Ascending aorta (tissue), 2 donors: Measurements from ENCODE around the gene GULP1. TPM values are rescaled to one million over a fixed set of nuclear protein-coding genes. Genes with fewer than 3 reads are reported as not detected.
A peak's percentile ranks its signal among the peaks of the same experiment; 100 is the strongest.

Experiments used
- DNase-seq, 2 donors: peaks; one replicate each; pipeline ENCODE4 v3.0.0-alpha.2; 2019; ENCODE audit warnings: low spot score in 2 of 2
- H3K27ac ChIP-seq, 2 donors: fragments of 200-600 bp; sonication (generic); one replicate each; pipeline ENCODE4 v1.5.1; 2016 to 2017; ENCODE audit warnings: mild to moderate bottlenecking in 1 of 2
- H3K27me3 ChIP-seq: fragments of 200-600 bp; sonication (generic); one replicate; pipeline ENCODE4 v1.5.1; 2017
- H3K36me3 ChIP-seq, 2 donors: fragments of 200-600 bp; sonication (generic); one replicate each; pipeline ENCODE4 v1.5.1; 2016
- H3K4me1 ChIP-seq, 2 donors: fragments of 200-600 bp; sonication (generic); one replicate each; pipeline ENCODE4 v1.5.1; 2016 to 2017; ENCODE audit warnings: mild to moderate bottlenecking in 1 of 2
- H3K4me3 ChIP-seq, 2 donors: fragments of 200-600 bp; sonication (generic); one replicate each; pipeline ENCODE4 v1.5.1; 2016 to 2017; ENCODE audit warnings: mild to moderate bottlenecking in 1 of 2
- H3K9me3 ChIP-seq, 2 donors: fragments of 200-600 bp; sonication (generic); one replicate each; pipeline ENCODE4 v1.5.1; 2016
- intact Hi-C: fragments of 100-400 bp; cut with DNase I; formaldehyde crosslinking; loops from one replicate; pipeline ENCODE4 v1.15.1; 2023
- total RNA-seq: library from RNA; depleted of rRNA; stranded (reverse); fragments of >200 nt; gene quantifications from one replicate; pipeline ENCODE4 v1.1.0, GENCODE V29; 2016
- TF ChIP-seq, protein P1 (sequence below), 3 experiments: fragments of 200-600 bp in 2 of 3; fragments of 450-650 bp in 1 of 3; sonication (generic) in 2 of 3; IDR thresholded peaks; one replicate each; pipeline ENCODE4 v1.5.1; 2016 to 2019; ENCODE audit warnings: antibody characterized with exemption in 3 of 3, mild to moderate bottlenecking in 1 of 3, moderate library complexity in 1 of 3

The GULP1 gene
- total RNA-seq, 1 donor from 2014 or later: 67.8 TPM

DNA sequence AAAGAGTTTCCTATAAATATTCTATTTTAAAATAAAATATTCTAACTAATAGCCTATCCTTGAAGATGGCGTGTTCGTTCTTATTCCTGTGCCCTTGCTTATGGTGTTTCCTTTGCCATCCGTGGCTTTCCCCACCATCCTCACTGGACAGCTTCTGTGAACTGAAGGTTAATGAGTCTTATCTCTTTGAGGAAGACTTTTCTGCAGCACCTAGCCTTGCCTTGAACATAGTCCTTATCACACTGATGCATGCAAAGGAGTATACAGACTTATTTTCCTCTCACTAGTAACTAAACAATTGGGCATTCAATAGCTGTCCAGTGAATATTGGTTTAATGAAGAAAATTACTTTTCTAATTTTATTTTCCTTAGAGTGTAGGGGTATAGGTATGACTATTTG is 88.1 kb downstream of the GULP1 start:
- no peaks in the 10 kb centered on the region for H3K27me3 ChIP-seq
- peak overlapping the region in 1 of 2 donors; percentile 1 for H3K27ac ChIP-seq
- peaks cover 0 to 7% of the 10 kb centered on the region in 2 donors for H3K4me1 ChIP-seq
- H3K36me3 ChIP-seq: peaks cover 0 to 5% of the 10 kb centered on the region in 2 donors
- intact Hi-C loops: loop anchor here (5.0 to 10.0 kb wide), 2 partner anchors 87 to 115 kb away; partner anchors contain the start of gene GULP1
- H3K9me3 ChIP-seq: no peaks in the 10 kb centered on the region
- H3K4me3 ChIP-seq: no peak overlapping the region
- no peak for DNase-seq
- TF ChIP-seq, protein P1, sequence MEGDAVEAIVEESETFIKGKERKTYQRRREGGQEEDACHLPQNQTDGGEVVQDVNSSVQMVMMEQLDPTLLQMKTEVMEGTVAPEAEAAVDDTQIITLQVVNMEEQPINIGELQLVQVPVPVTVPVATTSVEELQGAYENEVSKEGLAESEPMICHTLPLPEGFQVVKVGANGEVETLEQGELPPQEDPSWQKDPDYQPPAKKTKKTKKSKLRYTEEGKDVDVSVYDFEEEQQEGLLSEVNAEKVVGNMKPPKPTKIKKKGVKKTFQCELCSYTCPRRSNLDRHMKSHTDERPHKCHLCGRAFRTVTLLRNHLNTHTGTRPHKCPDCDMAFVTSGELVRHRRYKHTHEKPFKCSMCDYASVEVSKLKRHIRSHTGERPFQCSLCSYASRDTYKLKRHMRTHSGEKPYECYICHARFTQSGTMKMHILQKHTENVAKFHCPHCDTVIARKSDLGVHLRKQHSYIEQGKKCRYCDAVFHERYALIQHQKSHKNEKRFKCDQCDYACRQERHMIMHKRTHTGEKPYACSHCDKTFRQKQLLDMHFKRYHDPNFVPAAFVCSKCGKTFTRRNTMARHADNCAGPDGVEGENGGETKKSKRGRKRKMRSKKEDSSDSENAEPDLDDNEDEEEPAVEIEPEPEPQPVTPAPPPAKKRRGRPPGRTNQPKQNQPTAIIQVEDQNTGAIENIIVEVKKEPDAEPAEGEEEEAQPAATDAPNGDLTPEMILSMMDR (IDR thresholded peaks at IDR 0.05): no peak

DNA sequence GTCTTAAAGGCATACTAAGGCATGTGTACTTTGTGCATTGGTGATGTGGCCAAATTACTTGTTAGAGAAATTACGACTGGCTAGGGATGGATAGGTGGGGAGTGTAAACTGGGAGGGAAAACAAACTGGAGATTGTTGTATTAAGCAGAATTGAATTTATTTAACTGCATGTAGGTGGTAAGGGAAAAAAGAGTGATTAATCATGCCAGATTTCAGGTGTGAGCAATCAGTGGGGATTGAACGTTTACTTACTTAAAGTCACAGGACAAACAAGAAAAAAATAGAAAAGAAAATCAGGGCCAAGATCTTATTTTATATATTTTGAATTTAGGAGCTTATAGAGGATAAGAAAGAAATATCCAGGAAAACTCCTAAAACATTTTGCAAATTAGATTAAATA is 88.6 kb downstream of the GULP1 start:
- H3K36me3 ChIP-seq: peaks cover 0 to 10% of the 10 kb centered on the region in 2 donors
- H3K27ac ChIP-seq: peak overlapping the region in 1 of 2 donors; percentile 1
- no peak for DNase-seq
- intact Hi-C loops: loop anchor here (5.0 to 10.0 kb wide), 2 partner anchors 88 to 115 kb away; partner anchors contain the start of gene GULP1
- TF ChIP-seq, protein P1 (IDR thresholded peaks at IDR 0.05): no peak
- H3K4me1 ChIP-seq: peaks cover 0 to 7% of the 10 kb centered on the region in 2 donors
- H3K4me3 ChIP-seq: no peak overlapping the region
- no peaks in the 10 kb centered on the region for H3K27me3 ChIP-seq
- no peaks in the 10 kb centered on the region for H3K9me3 ChIP-seq

DNA sequence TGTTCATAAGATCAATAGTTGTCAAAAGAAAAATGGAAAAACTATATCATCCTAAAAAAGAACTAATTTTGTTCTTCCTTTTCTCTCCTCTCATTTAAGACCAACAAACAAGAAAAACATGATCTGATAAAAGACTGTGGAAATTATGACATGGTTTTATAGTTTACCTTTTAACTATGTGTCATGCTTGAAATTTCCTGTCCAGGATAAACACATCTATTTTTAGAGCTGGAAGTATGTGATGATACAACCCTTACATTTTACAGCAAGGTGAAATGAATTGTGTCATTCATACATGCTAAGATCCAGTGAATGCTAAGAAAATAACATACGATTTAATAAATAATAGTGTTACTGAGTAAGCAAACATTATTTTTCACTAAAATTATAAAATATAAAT is 89.9 kb downstream of the GULP1 start:
- Histone ChIP-seq H3K4me1 (peaks cover 0 to 7% of the 10 kb centered on the region in 2 donors), H3K27me3 (no peaks in the 10 kb centered on the region), H3K36me3 (peaks cover 5 to 17% of the 10 kb centered on the region in 2 donors), H3K4me3 (no peak overlapping the region), H3K9me3 (no peaks in the 10 kb centered on the region), H3K27ac (peak overlapping the region; percentile 77 to 85)
- DNase-seq: no peak
- TF ChIP-seq, protein P1 (IDR thresholded peaks at IDR 0.05): no peak
- intact Hi-C loops: loop anchor here (5.0 to 10.0 kb wide), 2 partner anchors 89 to 113 kb away; partner anchors contain the start of gene GULP1

DNA sequence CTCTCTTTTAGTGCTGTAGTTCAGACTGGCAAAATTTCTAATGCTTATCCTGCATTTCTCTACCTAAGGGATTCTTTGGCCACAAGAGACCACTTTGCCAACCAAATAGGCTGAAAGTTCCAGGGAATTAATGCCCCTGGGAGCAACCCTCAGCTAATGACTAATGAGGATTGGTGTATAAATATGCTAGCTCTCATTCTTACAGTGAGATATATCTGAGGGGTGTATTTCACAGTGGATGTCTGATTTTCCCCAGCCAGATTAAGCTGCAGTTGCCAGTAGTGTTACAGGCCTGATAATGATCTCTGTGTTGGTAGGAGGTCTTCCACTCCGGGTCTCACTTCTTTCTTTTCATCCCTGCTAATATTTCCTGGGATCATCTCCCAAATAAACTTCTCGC is 90.4 kb downstream of the GULP1 start:
- intact Hi-C loops: loop anchor here (5.0 to 10.0 kb wide), 2 partner anchors 90 to 113 kb away; partner anchors contain the start of gene GULP1
- peaks cover 5 to 17% of the 10 kb centered on the region in 2 donors for H3K36me3 ChIP-seq
- TF ChIP-seq, protein P1 (IDR thresholded peaks at IDR 0.05): no peak
- H3K4me3 ChIP-seq: peak overlapping the region; percentile 39 to 46
- H3K27me3 ChIP-seq: no peaks in the 10 kb centered on the region
- DNase-seq: no peak
- H3K4me1 ChIP-seq: peaks cover 0 to 7% of the 10 kb centered on the region in 2 donors
- H3K9me3 ChIP-seq: no peaks in the 10 kb centered on the region
- peak overlapping the region; percentile 77 to 85 for H3K27ac ChIP-seq

- DNase-seq: no peak
- Histone ChIP-seq H3K9me3 (no peaks in the 10 kb centered on the region), H3K4me1 (peaks cover 0 to 7% of the 10 kb centered on the region in 2 donors), H3K4me3 (peak overlapping the region; percentile 39 to 46), H3K36me3 (peaks cover 5 to 17% of the 10 kb centered on the region in 2 donors), H3K27me3 (no peaks in the 10 kb centered on the region), H3K27ac (peak overlapping the region; percentile 77 to 85)
- TF ChIP-seq, protein P1 (IDR thresholded peaks at IDR 0.05): no peak
- intact Hi-C loops: loop anchor here (5.0 to 10.0 kb wide), 2 partner anchors 91 to 112 kb away; partner anchors contain the start of gene GULP1
These were observed 91.5 kb downstream of the GULP1 start for GRCh38 chr2:188383158-188383557.
